Measurements from ENCODE around the gene GMDS. TPM values are rescaled to one million over a fixed set of nuclear protein-coding genes. Genes with fewer than 3 reads are reported as not detected.

GMDS gene
- total RNA-seq, 3 donors from 2014 or later (not counting 1 experiment from before 2014, with no cell fraction given) = 23.6 to 31.0 (median 26.4) TPM

DNA sequence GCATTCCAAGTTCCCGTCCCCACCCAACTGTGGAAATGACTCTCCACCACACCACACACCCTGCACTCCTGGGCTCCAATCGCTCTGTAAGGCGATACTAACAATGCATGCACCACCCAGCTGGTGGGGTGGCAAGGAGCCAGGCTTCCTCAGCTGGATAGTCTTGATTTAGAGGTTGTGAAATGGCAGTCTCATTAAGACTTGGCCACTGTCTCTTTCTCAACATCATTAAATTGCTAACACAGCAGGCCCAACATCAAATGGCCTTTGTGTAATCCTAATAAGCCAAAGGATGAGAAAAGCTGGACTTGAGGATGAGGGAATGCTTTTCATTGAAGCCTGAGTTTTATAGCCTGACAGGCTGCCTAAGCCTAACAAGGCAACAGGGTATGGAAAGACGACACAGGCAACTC, 223.7 kb downstream of the GMDS start:
- Histone ChIP-seq H3K27me3 (ENCODE audit: control insufficient read depth, insufficient read depth, low read length) (no peaks in the 10 kb centered on the region), H3K4me1 (ENCODE audit: control insufficient read depth, insufficient read depth, low read length) (no peaks in the 10 kb centered on the region), H3K9me3 (ENCODE audit: control insufficient read depth, insufficient read depth, low read length) (no peaks in the 10 kb centered on the region), H3K36me3 (ENCODE audit: control insufficient read depth, insufficient read depth, low read length) (no peaks in the 10 kb centered on the region), H3K4me3 (ENCODE audit: low read length) (no peak overlapping the region), H3K27ac (ENCODE audit: low read length) (no peak overlapping the region)
- H3K27ac Mint-ChIP-seq = no peak overlapping the region
- H3K36me3 Mint-ChIP-seq = no peaks in the 10 kb centered on the region
- intact Hi-C loops (cut with micrococcal nuclease) = no loop called here
- no peaks in the 10 kb centered on the region for H3K27me3 Mint-ChIP-seq (ENCODE audit: low read depth in 2 of 2)
- DNase-seq (no peak), ATAC-seq (no peak)
- no peak overlapping the region for H3K4me3 Mint-ChIP-seq
- 88% methylated on average over 4 of the region's 4 CpGs for WGBS (ENCODE audit: insufficient coverage)
- peaks cover 0 to 12% of the 10 kb centered on the region in 2 donors for H3K4me1 Mint-ChIP-seq
- TF ChIP-seq CTCF (IDR thresholded peaks at IDR 0.05) = no peak
- no peaks in the 10 kb centered on the region for H3K9me3 Mint-ChIP-seq

GRCh38 chr6:2020909-2021308, 224.5 kb downstream of the GMDS start:
- DNase-seq (no peak), ATAC-seq (no peak)
- H3K4me1 Mint-ChIP-seq = peaks cover 0 to 12% of the 10 kb centered on the region in 2 donors
- intact Hi-C loops (cut with micrococcal nuclease) = no loop called here
- no peak for TF ChIP-seq CTCF (IDR thresholded peaks at IDR 0.05)
- H3K27ac Mint-ChIP-seq = no peak overlapping the region
- no peaks in the 10 kb centered on the region for H3K9me3 Mint-ChIP-seq
- no peak overlapping the region for H3K4me3 Mint-ChIP-seq
- no peaks in the 10 kb centered on the region for H3K4me1 ChIP-seq (ENCODE audit: control insufficient read depth, insufficient read depth, low read length)
- no peaks in the 10 kb centered on the region for H3K27me3 Mint-ChIP-seq (ENCODE audit: low read depth in 2 of 2)
- no peaks in the 10 kb centered on the region for H3K36me3 ChIP-seq (ENCODE audit: control insufficient read depth, insufficient read depth, low read length)
- H3K27me3 ChIP-seq (ENCODE audit: control insufficient read depth, insufficient read depth, low read length) = no peaks in the 10 kb centered on the region
- no peak overlapping the region for H3K4me3 ChIP-seq (ENCODE audit: low read length)
- H3K9me3 ChIP-seq (ENCODE audit: control insufficient read depth, insufficient read depth, low read length) = no peaks in the 10 kb centered on the region
- no peak overlapping the region for H3K27ac ChIP-seq (ENCODE audit: low read length)
- no peaks in the 10 kb centered on the region for H3K36me3 Mint-ChIP-seq

DNA sequence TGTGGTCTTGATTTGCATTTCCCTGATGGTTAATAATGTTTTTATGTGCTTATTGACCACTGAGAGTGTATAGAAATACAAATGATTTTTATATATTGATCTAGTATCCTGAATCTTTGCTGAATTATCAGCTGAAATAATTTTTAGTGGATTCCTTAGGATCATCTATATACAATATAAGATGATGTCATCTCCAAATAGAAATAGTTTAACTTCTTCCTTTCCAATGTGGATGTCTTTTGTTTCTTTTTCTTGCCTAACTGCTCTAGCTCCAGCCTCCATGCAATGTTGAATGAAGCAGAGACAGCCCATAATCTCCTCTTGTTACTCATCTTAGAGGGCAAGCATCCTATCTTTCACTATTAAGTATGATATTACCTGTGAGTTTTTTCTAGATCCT, 226.4 kb downstream of the GMDS start:
- intact Hi-C loops (cut with micrococcal nuclease) = no loop called here
- no peak for TF ChIP-seq CTCF (IDR thresholded peaks at IDR 0.05)
- no peak overlapping the region for H3K4me3 ChIP-seq (ENCODE audit: low read length)

DNA sequence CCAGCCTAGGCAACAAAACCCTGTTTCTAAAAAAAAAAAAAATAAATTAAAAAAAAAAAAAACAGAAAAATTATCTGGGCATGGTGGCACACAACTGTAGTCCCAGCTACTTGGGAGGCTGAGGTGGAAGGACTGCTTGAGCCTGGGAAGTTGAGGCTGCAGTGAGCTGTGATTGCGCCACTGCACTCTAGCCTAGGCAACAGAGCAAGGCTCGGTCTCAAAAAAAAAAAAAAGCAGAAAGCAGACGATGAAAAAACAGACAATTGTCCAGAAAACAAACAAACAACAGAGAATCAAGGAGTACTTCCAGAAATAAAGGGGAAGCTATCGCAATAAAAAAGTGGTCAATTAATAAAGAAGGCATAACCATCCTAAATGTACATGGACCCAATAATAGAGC, 229.4 kb downstream of the GMDS start:
- intact Hi-C loops (cut with micrococcal nuclease) = no loop called here
- H3K36me3 ChIP-seq (ENCODE audit: control insufficient read depth, insufficient read depth, low read length) = no peaks in the 10 kb centered on the region
- DNase-seq (no peak), ATAC-seq (no peak)
- H3K4me1 ChIP-seq (ENCODE audit: control insufficient read depth, insufficient read depth, low read length) = no peaks in the 10 kb centered on the region
- Mint-ChIP-seq H3K27ac (no peak overlapping the region), H3K36me3 (peaks cover 24% of the 10 kb centered on the region), H3K4me1 (peaks cover 0 to 5% of the 10 kb centered on the region in 2 donors), H3K27me3 (ENCODE audit: low read depth in 2 of 2) (no peaks in the 10 kb centered on the region), H3K9me3 (peaks cover 11 to 21% of the 10 kb centered on the region in 2 donors), H3K4me3 (no peak overlapping the region)
- TF ChIP-seq CTCF (IDR thresholded peaks at IDR 0.05) = no peak
- H3K27me3 ChIP-seq (ENCODE audit: control insufficient read depth, insufficient read depth, low read length) = no peaks in the 10 kb centered on the region
- 81% methylated on average over 4 of the region's 4 CpGs for WGBS (ENCODE audit: insufficient coverage)
- H3K9me3 ChIP-seq (ENCODE audit: control insufficient read depth, insufficient read depth, low read length) = no peaks in the 10 kb centered on the region
- no peak overlapping the region for H3K27ac ChIP-seq (ENCODE audit: low read length)
- H3K4me3 ChIP-seq (ENCODE audit: low read length) = no peak overlapping the region

More for the DNA sequence above, 226.4 kb downstream of the GMDS start:
- H3K4me3 Mint-ChIP-seq = no peak overlapping the region
- ATAC-seq (no peak), DNase-seq (no peak)
- H3K4me1 ChIP-seq (ENCODE audit: control insufficient read depth, insufficient read depth, low read length) = no peaks in the 10 kb centered on the region
- no peaks in the 10 kb centered on the region for H3K27me3 ChIP-seq (ENCODE audit: control insufficient read depth, insufficient read depth, low read length)
- H3K36me3 ChIP-seq (ENCODE audit: control insufficient read depth, insufficient read depth, low read length) = no peaks in the 10 kb centered on the region
- H3K9me3 Mint-ChIP-seq = peaks cover 9 to 17% of the 10 kb centered on the region in 2 donors
- no peaks in the 10 kb centered on the region for H3K27me3 Mint-ChIP-seq (ENCODE audit: low read depth in 2 of 2)
- H3K27ac Mint-ChIP-seq = no peak overlapping the region
- H3K36me3 Mint-ChIP-seq = peaks cover 17% of the 10 kb centered on the region
- peaks cover 0 to 7% of the 10 kb centered on the region in 2 donors for H3K4me1 Mint-ChIP-seq
- H3K9me3 ChIP-seq (ENCODE audit: control insufficient read depth, insufficient read depth, low read length) = no peaks in the 10 kb centered on the region
- no peak overlapping the region for H3K27ac ChIP-seq (ENCODE audit: low read length)
